GM23338 (cell line): ENCODE results near the gene CEP70. TPM values are rescaled to one million over a fixed set of nuclear protein-coding genes. Genes with fewer than 3 reads are reported as not detected.

ENCODE experiments used
- ATAC-seq: fragments of 200-7000 bp; cut with Tn5 transposase; 3 replicates; pipeline ENCODE4 v1.9.1; 2020
- DNase-seq: peaks from one replicate; pipeline ENCODE4 v3.0.0-alpha.2; 2015; ENCODE audit warnings: low spot score
- H2AFZ ChIP-seq: fragments of 200-600 bp; sonication (generic); 2 replicates; pipeline ENCODE4 v1.8.0; 2016; ENCODE audit warnings: antibody characterized with exemption, mild to moderate bottlenecking, moderate library complexity
- H3F3A ChIP-seq: fragments of 200-600 bp; sonication (generic); replicated peaks from 2 replicates; pipeline ENCODE4 v1.8.0; 2017; ENCODE audit warnings: antibody characterized with exemption, mixed run types, low read depth
- H3K27ac ChIP-seq: fragments of 200-600 bp; sonication (generic); 2 replicates; pipeline ENCODE4 v1.6.1; 2016; ENCODE audit warnings: low read depth
- H3K27me3 ChIP-seq: fragments of 200-600 bp; sonication (generic); 2 replicates; pipeline ENCODE4 v1.8.0; 2016; ENCODE audit warnings: mild to moderate bottlenecking, mixed run types, moderate library complexity; ENCODE audit not compliant: insufficient read depth
- H3K36me3 ChIP-seq: fragments of 200-600 bp; sonication (generic); 2 replicates; pipeline ENCODE4 v1.8.0; 2016; ENCODE audit warnings: mild to moderate bottlenecking; ENCODE audit not compliant: insufficient read depth
- H3K4me1 ChIP-seq: fragments of 200-600 bp; sonication (generic); 2 replicates; pipeline ENCODE4 v1.8.0; 2016; ENCODE audit warnings: mild to moderate bottlenecking, moderate library complexity; ENCODE audit not compliant: insufficient read depth
- H3K4me2 ChIP-seq: fragments of 200-600 bp; sonication (generic); 2 replicates; pipeline ENCODE4 v1.7.1; 2017; ENCODE audit warnings: mixed run types
- H3K4me3 ChIP-seq: fragments of 200-600 bp; sonication (generic); 2 replicates; pipeline ENCODE4 v1.6.1; 2016; ENCODE audit warnings: mixed run types
- H3K79me2 ChIP-seq: fragments of 200-600 bp; sonication (generic); replicated peaks from 2 replicates; pipeline ENCODE4 v1.8.0; 2017; ENCODE audit warnings: mild to moderate bottlenecking; ENCODE audit not compliant: insufficient read depth
- H3K9me2 ChIP-seq: fragments of 200-600 bp; sonication (generic); 2 replicates; pipeline ENCODE4 v1.8.0; 2017; ENCODE audit not compliant: insufficient read depth
- H4K20me1 ChIP-seq: fragments of 200-600 bp; sonication (generic); replicated peaks from 2 replicates; pipeline ENCODE4 v1.8.0; 2017; ENCODE audit warnings: mild to moderate bottlenecking; ENCODE audit not compliant: insufficient read depth
- H3K27ac Mint-ChIP-seq: 2 replicates; pipeline ENCODE4 v1.8.0; 2020; ENCODE audit warnings: inconsistent platforms, mild to moderate bottlenecking, moderate library complexity, mixed read lengths
- H3K27me3 Mint-ChIP-seq: 3 replicates; pipeline ENCODE4 v1.8.0; 2022; ENCODE audit warnings: low read depth, mild to moderate bottlenecking, moderate library complexity, mixed read lengths, inconsistent platforms; ENCODE audit not compliant: insufficient read depth, poor library complexity
- H3K36me3 Mint-ChIP-seq: 3 replicates; pipeline ENCODE4 v1.8.0; 2021; ENCODE audit warnings: low read depth, mild to moderate bottlenecking, inconsistent platforms, moderate library complexity, mixed read lengths
- H3K4me1 Mint-ChIP-seq: 3 replicates; pipeline ENCODE4 v1.8.0; 2020; ENCODE audit warnings: mild to moderate bottlenecking, inconsistent platforms, mixed read lengths
- H3K4me3 Mint-ChIP-seq: 3 replicates; pipeline ENCODE4 v1.8.0; 2021; ENCODE audit warnings: moderate library complexity, mild to moderate bottlenecking, inconsistent platforms, mixed read lengths
- H3K9me3 Mint-ChIP-seq: 3 replicates; pipeline ENCODE4 v1.8.0; 2020; ENCODE audit warnings: moderate library complexity, mild to moderate bottlenecking, inconsistent platforms, mixed read lengths
- CREB1 ChIP-seq: fragments of 250-450 bp; sonication (Bioruptor Pico); IDR thresholded peaks from 2 replicates; pipeline ENCODE4 v1.5.0; 2020; ENCODE audit warnings: low read depth, mild to moderate bottlenecking, moderate library complexity
- EZH2 ChIP-seq: fragments of 200-600 bp; sonication (generic); IDR thresholded peaks from one replicate; pipeline ENCODE4 v1.8.0; 2017; ENCODE audit warnings: antibody characterized with exemption, mild to moderate bottlenecking, low read depth; ENCODE audit not compliant: unreplicated experiment
- EZH2phosphoT487 ChIP-seq: fragments of 200-600 bp; sonication (generic); IDR thresholded peaks from one replicate; pipeline ENCODE4 v1.8.1; 2018; ENCODE audit warnings: antibody characterized with exemption; ENCODE audit not compliant: unreplicated experiment
- JUNB ChIP-seq: IDR thresholded peaks from one replicate; pipeline ENCODE4 v1.6.1; 2016; ENCODE audit warnings: antibody characterized with exemption; ENCODE audit not compliant: unreplicated experiment
- NANOG ChIP-seq: IDR thresholded peaks from 2 replicates; pipeline ENCODE4 v1.6.1; 2016; ENCODE audit warnings: antibody characterized with exemption, borderline replicate concordance
- POLR2AphosphoS5 ChIP-seq: IDR thresholded peaks from 2 replicates; pipeline ENCODE4 v1.6.1; 2016; ENCODE audit warnings: antibody characterized with exemption, low read depth
- STAT1 ChIP-seq: IDR thresholded peaks from one replicate; pipeline ENCODE4 v1.6.1; 2016; ENCODE audit warnings: antibody characterized with exemption; ENCODE audit not compliant: unreplicated experiment
- ZNF114 ChIP-seq: fragments of 250-450 bp; sonication (Bioruptor Pico); IDR thresholded peaks from 2 replicates; pipeline ENCODE4 v1.5.0; 2020; ENCODE audit warnings: mild to moderate bottlenecking, moderate library complexity
- ZNF331 ChIP-seq: fragments of 250-450 bp; sonication (Bioruptor Pico); IDR thresholded peaks from 2 replicates; pipeline ENCODE4 v1.5.0; 2020; ENCODE audit warnings: low read depth, mild to moderate bottlenecking, moderate library complexity
- polyA plus RNA-seq: library from polyadenylated mRNA; unstranded; fragments of >200 nt; fragmentation: Nextera tagmentation; extraction: Ambion mirVana; gene quantifications from 2 replicates; pipeline ENCODE4 v1.2.1, GENCODE V29; 2016
- total RNA-seq: library from RNA; depleted of rRNA; stranded (reverse); fragments of >200 nt; shearing (Covaris generic); gene quantifications from 2 replicates; pipeline ENCODE4 v1.2.3, GENCODE V29; 2014
- TF ChIP-seq, protein P1 (sequence below), 2 experiments: fragments of 200-600 bp in 1 of 2; sonication (generic) in 1 of 2; conservative IDR thresholded peaks; 2 replicates each; pipeline versions ENCODE4 v1.5.1 to v1.6.1; 2016 to 2017; ENCODE audit warnings: antibody characterized with exemption in 2 of 2, low read depth in 2 of 2, mild to moderate bottlenecking in 2 of 2, moderate library complexity in 1 of 2
- TF ChIP-seq, protein P2 (sequence below): fragments of 250-450 bp; sonication (Bioruptor Pico); IDR thresholded peaks from 2 replicates; pipeline ENCODE4 v1.5.0; 2020; ENCODE audit warnings: mild to moderate bottlenecking, moderate library complexity
- TF ChIP-seq, protein P3 (sequence below): IDR thresholded peaks from 2 replicates; pipeline ENCODE4 v1.6.1; 2016; ENCODE audit warnings: antibody characterized with exemption
- TF ChIP-seq, protein P4 (sequence below): IDR thresholded peaks from one replicate; pipeline ENCODE4 v1.6.1; 2018; ENCODE audit warnings: antibody characterized with exemption; ENCODE audit not compliant: unreplicated experiment

The CEP70 gene
- total and polyA plus RNA-seq, 2 experiments from 2014 or later: 28.8 to 31.4 TPM

DNA sequence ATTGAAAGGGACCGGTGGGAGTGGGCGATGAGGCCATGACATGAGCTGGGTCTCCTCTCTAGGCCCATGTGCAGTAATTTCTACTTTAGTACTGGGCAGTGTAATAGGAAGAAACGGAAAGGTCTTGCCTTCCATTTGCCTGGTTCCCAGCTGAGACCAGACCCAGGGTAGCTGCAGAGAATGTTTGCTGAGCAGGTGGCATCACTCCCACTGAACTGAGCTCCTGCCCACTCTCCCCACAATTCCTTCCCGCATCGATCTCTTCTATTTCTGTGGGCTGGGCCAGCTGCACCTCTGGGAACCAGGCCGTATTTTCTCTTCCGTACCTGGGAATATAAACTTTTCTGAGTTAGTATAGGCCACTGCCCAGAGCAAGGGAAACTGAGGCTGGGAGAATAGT is 143.9 kb downstream of the CEP70 start:
- no peak for ATAC-seq
- H3K9me3 Mint-ChIP-seq: no peaks in the 10 kb centered on the region
- no peak for DNase-seq
- TF ChIP-seq, protein P1, sequence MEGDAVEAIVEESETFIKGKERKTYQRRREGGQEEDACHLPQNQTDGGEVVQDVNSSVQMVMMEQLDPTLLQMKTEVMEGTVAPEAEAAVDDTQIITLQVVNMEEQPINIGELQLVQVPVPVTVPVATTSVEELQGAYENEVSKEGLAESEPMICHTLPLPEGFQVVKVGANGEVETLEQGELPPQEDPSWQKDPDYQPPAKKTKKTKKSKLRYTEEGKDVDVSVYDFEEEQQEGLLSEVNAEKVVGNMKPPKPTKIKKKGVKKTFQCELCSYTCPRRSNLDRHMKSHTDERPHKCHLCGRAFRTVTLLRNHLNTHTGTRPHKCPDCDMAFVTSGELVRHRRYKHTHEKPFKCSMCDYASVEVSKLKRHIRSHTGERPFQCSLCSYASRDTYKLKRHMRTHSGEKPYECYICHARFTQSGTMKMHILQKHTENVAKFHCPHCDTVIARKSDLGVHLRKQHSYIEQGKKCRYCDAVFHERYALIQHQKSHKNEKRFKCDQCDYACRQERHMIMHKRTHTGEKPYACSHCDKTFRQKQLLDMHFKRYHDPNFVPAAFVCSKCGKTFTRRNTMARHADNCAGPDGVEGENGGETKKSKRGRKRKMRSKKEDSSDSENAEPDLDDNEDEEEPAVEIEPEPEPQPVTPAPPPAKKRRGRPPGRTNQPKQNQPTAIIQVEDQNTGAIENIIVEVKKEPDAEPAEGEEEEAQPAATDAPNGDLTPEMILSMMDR (conservative IDR thresholded peaks at IDR 0.05; ENCODE audit: low read depth in 2 of 2): no peak
- no peak for TF ChIP-seq STAT1
- TF ChIP-seq NANOG: no peak
- TF ChIP-seq ZNF331: no peak
- TF ChIP-seq JUNB: no peak
- TF ChIP-seq, protein P2, sequence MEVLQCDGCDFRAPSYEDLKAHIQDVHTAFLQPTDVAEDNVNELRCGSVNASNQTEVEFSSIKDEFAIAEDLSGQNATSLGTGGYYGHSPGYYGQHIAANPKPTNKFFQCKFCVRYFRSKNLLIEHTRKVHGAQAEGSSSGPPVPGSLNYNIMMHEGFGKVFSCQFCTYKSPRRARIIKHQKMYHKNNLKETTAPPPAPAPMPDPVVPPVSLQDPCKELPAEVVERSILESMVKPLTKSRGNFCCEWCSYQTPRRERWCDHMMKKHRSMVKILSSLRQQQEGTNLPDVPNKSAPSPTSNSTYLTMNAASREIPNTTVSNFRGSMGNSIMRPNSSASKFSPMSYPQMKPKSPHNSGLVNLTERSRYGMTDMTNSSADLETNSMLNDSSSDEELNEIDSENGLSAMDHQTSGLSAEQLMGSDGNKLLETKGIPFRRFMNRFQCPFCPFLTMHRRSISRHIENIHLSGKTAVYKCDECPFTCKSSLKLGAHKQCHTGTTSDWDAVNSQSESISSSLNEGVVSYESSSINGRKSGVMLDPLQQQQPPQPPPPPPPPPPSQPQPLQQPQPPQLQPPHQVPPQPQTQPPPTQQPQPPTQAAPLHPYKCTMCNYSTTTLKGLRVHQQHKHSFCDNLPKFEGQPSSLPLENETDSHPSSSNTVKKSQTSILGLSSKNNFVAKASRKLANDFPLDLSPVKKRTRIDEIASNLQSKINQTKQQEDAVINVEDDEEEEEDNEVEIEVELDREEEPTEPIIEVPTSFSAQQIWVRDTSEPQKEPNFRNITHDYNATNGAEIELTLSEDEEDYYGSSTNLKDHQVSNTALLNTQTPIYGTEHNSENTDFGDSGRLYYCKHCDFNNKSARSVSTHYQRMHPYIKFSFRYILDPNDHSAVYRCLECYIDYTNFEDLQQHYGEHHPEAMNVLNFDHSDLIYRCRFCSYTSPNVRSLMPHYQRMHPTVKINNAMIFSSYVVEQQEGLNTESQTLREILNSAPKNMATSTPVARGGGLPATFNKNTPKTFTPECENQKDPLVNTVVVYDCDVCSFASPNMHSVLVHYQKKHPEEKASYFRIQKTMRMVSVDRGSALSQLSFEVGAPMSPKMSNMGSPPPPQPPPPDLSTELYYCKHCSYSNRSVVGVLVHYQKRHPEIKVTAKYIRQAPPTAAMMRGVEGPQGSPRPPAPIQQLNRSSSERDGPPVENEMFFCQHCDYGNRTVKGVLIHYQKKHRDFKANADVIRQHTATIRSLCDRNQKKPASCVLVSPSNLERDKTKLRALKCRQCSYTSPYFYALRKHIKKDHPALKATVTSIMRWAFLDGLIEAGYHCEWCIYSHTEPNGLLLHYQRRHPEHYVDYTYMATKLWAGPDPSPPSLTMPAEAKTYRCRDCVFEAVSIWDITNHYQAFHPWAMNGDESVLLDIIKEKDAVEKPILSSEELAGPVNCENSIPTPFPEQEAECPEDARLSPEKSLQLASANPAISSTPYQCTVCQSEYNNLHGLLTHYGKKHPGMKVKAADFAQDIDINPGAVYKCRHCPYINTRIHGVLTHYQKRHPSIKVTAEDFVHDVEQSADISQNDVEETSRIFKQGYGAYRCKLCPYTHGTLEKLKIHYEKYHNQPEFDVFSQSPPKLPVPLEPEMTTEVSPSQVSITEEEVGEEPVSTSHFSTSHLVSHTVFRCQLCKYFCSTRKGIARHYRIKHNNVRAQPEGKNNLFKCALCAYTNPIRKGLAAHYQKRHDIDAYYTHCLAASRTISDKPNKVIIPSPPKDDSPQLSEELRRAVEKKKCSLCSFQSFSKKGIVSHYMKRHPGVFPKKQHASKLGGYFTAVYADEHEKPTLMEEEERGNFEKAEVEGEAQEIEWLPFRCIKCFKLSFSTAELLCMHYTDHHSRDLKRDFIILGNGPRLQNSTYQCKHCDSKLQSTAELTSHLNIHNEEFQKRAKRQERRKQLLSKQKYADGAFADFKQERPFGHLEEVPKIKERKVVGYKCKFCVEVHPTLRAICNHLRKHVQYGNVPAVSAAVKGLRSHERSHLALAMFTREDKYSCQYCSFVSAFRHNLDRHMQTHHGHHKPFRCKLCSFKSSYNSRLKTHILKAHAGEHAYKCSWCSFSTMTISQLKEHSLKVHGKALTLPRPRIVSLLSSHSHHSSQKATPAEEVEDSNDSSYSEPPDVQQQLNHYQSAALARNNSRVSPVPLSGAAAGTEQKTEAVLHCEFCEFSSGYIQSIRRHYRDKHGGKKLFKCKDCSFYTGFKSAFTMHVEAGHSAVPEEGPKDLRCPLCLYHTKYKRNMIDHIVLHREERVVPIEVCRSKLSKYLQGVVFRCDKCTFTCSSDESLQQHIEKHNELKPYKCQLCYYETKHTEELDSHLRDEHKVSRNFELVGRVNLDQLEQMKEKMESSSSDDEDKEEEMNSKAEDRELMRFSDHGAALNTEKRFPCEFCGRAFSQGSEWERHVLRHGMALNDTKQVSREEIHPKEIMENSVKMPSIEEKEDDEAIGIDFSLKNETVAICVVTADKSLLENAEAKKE (CRISPR knock-in tag): no peak
- TF ChIP-seq, protein P3, sequence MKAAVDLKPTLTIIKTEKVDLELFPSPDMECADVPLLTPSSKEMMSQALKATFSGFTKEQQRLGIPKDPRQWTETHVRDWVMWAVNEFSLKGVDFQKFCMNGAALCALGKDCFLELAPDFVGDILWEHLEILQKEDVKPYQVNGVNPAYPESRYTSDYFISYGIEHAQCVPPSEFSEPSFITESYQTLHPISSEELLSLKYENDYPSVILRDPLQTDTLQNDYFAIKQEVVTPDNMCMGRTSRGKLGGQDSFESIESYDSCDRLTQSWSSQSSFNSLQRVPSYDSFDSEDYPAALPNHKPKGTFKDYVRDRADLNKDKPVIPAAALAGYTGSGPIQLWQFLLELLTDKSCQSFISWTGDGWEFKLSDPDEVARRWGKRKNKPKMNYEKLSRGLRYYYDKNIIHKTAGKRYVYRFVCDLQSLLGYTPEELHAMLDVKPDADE: no peak
- TF ChIP-seq EZH2phosphoT487: no peak
- TF ChIP-seq, protein P4, sequence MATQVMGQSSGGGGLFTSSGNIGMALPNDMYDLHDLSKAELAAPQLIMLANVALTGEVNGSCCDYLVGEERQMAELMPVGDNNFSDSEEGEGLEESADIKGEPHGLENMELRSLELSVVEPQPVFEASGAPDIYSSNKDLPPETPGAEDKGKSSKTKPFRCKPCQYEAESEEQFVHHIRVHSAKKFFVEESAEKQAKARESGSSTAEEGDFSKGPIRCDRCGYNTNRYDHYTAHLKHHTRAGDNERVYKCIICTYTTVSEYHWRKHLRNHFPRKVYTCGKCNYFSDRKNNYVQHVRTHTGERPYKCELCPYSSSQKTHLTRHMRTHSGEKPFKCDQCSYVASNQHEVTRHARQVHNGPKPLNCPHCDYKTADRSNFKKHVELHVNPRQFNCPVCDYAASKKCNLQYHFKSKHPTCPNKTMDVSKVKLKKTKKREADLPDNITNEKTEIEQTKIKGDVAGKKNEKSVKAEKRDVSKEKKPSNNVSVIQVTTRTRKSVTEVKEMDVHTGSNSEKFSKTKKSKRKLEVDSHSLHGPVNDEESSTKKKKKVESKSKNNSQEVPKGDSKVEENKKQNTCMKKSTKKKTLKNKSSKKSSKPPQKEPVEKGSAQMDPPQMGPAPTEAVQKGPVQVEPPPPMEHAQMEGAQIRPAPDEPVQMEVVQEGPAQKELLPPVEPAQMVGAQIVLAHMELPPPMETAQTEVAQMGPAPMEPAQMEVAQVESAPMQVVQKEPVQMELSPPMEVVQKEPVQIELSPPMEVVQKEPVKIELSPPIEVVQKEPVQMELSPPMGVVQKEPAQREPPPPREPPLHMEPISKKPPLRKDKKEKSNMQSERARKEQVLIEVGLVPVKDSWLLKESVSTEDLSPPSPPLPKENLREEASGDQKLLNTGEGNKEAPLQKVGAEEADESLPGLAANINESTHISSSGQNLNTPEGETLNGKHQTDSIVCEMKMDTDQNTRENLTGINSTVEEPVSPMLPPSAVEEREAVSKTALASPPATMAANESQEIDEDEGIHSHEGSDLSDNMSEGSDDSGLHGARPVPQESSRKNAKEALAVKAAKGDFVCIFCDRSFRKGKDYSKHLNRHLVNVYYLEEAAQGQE: no peak
- TF ChIP-seq CREB1 (CRISPR knock-in tag): no peak
- TF ChIP-seq ZNF114 (CRISPR knock-in tag): no peak
- no peak for TF ChIP-seq POLR2AphosphoS5
- TF ChIP-seq EZH2: no peak
- no peaks in the 10 kb centered on the region for H3K79me2 ChIP-seq
- H3K4me1 ChIP-seq: no peaks in the 10 kb centered on the region
- H3K27me3 ChIP-seq: no peaks in the 10 kb centered on the region
- peaks cover 5% of the 10 kb centered on the region for H3K4me1 Mint-ChIP-seq
- H3K36me3 Mint-ChIP-seq: 0 out of 3 replicates have a peak, but pooled peaks cover 5% of the 10 kb centered on the region
- H3K4me3 Mint-ChIP-seq: no peak overlapping the region
- no peak overlapping the region for H3K4me3 ChIP-seq
- no peaks in the 10 kb centered on the region for H4K20me1 ChIP-seq
- no peak overlapping the region for H2AFZ ChIP-seq
- no peaks in the 10 kb centered on the region for H3K36me3 ChIP-seq
- no peak overlapping the region for H3K27ac Mint-ChIP-seq
- no peak overlapping the region for H3K27ac ChIP-seq
- H3K9me2 ChIP-seq: no peaks in the 10 kb centered on the region
- H3F3A ChIP-seq: no peaks in the 10 kb centered on the region
- H3K4me2 ChIP-seq: no peak overlapping the region
- H3K27me3 Mint-ChIP-seq: peaks cover 6% of the 10 kb centered on the region
